RWPE2 (cell line): ENCODE measurements around the gene TBC1D5.

Source experiments
- ATAC-seq: fragments of 200-7000 bp; cut with Tn5 transposase; 3 replicates; pipeline ENCODE4 v1.9.1; 2021; ENCODE audit warnings: low read depth
- DNase-seq: peaks from one replicate; pipeline ENCODE4 v3.0.0-alpha.2; 2020; ENCODE audit warnings: low spot score
- H3K27ac ChIP-seq: fragments of 450-650 bp; 2 replicates; pipeline ENCODE4 v1.5.1; 2017; ENCODE audit warnings: mild to moderate bottlenecking; ENCODE audit not compliant: poor library complexity, severe bottlenecking
- H3K27me3 ChIP-seq: fragments of 250-450 bp; sonication (Bioruptor Pico); 2 replicates; pipeline ENCODE4 v1.5.1; 2021; ENCODE audit warnings: mild to moderate bottlenecking, moderate library complexity; ENCODE audit not compliant: insufficient read depth, poor library complexity, severe bottlenecking
- H3K36me3 ChIP-seq: fragments of 250-450 bp; sonication (Bioruptor Pico); 2 replicates; pipeline ENCODE4 v1.5.1; 2020; ENCODE audit warnings: low read depth, mild to moderate bottlenecking, moderate library complexity
- H3K4me1 ChIP-seq: fragments of 250-450 bp; sonication (Bioruptor Pico); 2 replicates; pipeline ENCODE4 v1.5.1; 2021; ENCODE audit warnings: mild to moderate bottlenecking, moderate library complexity; ENCODE audit not compliant: insufficient read depth, poor library complexity, severe bottlenecking
- H3K4me3 ChIP-seq: fragments of 250-450 bp; sonication (Bioruptor Pico); 2 replicates; pipeline ENCODE4 v1.5.1; 2021; ENCODE audit warnings: mild to moderate bottlenecking, moderate library complexity; ENCODE audit not compliant: severe bottlenecking
- H3K9me3 ChIP-seq: fragments of 250-450 bp; sonication (Bioruptor Pico); 2 replicates; pipeline ENCODE4 v1.5.1; 2021; ENCODE audit warnings: mild to moderate bottlenecking, moderate library complexity; ENCODE audit not compliant: severe bottlenecking
- CTCF ChIP-seq: fragments of 450-650 bp; IDR thresholded peaks from one replicate; pipeline ENCODE4 v1.5.1; 2017; ENCODE audit warnings: mild to moderate bottlenecking, moderate library complexity; ENCODE audit not compliant: poor library complexity, severe bottlenecking

TBC1D5 gene

GRCh38 chr3:17195192-17195611 is 547.2 kb downstream of the TBC1D5 start:
- H3K4me3 ChIP-seq = no peak overlapping the region
- H3K36me3 ChIP-seq = no peaks in the 10 kb centered on the region

GRCh38 chr3:17194116-17194515 is 548.3 kb downstream of the TBC1D5 start:
- no peak for ATAC-seq
- Histone ChIP-seq H3K27ac (no peak overlapping the region), H3K4me1 (no peaks in the 10 kb centered on the region)

More at GRCh38 chr3:17195192-17195611, 547.2 kb downstream of the TBC1D5 start:
- H3K27ac ChIP-seq = no peak overlapping the region
- H3K4me1 ChIP-seq = no peaks in the 10 kb centered on the region
- no peaks in the 10 kb centered on the region for H3K9me3 ChIP-seq
- H3K27me3 ChIP-seq = no peaks in the 10 kb centered on the region
- DNase-seq (no peak), ATAC-seq (no peak)
- no peak for TF ChIP-seq CTCF

GRCh38 chr3:17192995-17193394 is 549.4 kb downstream of the TBC1D5 start:
- Histone ChIP-seq H3K4me1 (no peaks in the 10 kb centered on the region), H3K4me3 (no peak overlapping the region), H3K9me3 (no peaks in the 10 kb centered on the region), H3K36me3 (no peaks in the 10 kb centered on the region), H3K27me3 (no peaks in the 10 kb centered on the region), H3K27ac (no peak overlapping the region)
- ATAC-seq (no peak), DNase-seq (no peak)
- no peak for TF ChIP-seq CTCF

More at GRCh38 chr3:17194116-17194515, 548.3 kb downstream of the TBC1D5 start:
- Histone ChIP-seq H3K36me3 (no peaks in the 10 kb centered on the region), H3K4me3 (no peak overlapping the region), H3K9me3 (no peaks in the 10 kb centered on the region), H3K27me3 (no peaks in the 10 kb centered on the region)
- no peak for DNase-seq
- no peak for TF ChIP-seq CTCF

GRCh38 chr3:17190353-17191078 is 551.9 kb downstream of the TBC1D5 start:
- TF ChIP-seq CTCF = no peak
- ATAC-seq (no peak), DNase-seq (no peak)
- no peak overlapping the region for H3K27ac ChIP-seq
- no peaks in the 10 kb centered on the region for H3K27me3 ChIP-seq
- no peaks in the 10 kb centered on the region for H3K36me3 ChIP-seq
- no peak overlapping the region for H3K4me3 ChIP-seq
- no peaks in the 10 kb centered on the region for H3K4me1 ChIP-seq
- H3K9me3 ChIP-seq = no peaks in the 10 kb centered on the region

GRCh38 chr3:17188378-17188777 is 554.1 kb downstream of the TBC1D5 start:
- Histone ChIP-seq H3K4me1 (peaks cover 9% of the 10 kb centered on the region), H3K27me3 (no peaks in the 10 kb centered on the region), H3K27ac (no peak overlapping the region), H3K9me3 (no peaks in the 10 kb centered on the region), H3K4me3 (no peak overlapping the region), H3K36me3 (peaks cover 5% of the 10 kb centered on the region)
- DNase-seq (no peak), ATAC-seq (no peak)
- TF ChIP-seq CTCF = no peak
